Lower lobe of right lung (tissue), 2 donors: ENCODE data around the gene PLEKHF1. TPM values are rescaled to one million over a fixed set of nuclear protein-coding genes. Genes with fewer than 3 reads are reported as not detected.
"Not testable (repeated sequence)": the region's sequence is repeated elsewhere in the genome, so short reads cannot be mapped to it uniquely, and the experiment has no call there.

Experiments used
- ATAC-seq, 2 donors: fragments of 200-7000 bp; cut with Tn5 transposase; one replicate each; pipeline ENCODE4 v1.9.1; 2020 to 2022; ENCODE audit warnings: mild to moderate bottlenecking in 2 of 2, moderate library complexity in 2 of 2
- DNase-seq: peaks from one replicate; pipeline ENCODE4 v3.0.0-alpha.2; 2020
- H3K27ac ChIP-seq: fragments of 200-600 bp; one replicate; pipeline ENCODE4 v1.8.0; 2022
- H3K27me3 ChIP-seq: fragments of 200-600 bp; one replicate; pipeline ENCODE4 v1.8.0; 2022; ENCODE audit warnings: low read depth
- H3K36me3 ChIP-seq: fragments of 200-600 bp; one replicate; pipeline ENCODE4 v1.8.0; 2022; ENCODE audit warnings: mild to moderate bottlenecking
- H3K4me1 ChIP-seq: fragments of 200-600 bp; one replicate; pipeline ENCODE4 v1.8.0; 2022
- H3K4me3 ChIP-seq: fragments of 200-600 bp; one replicate; pipeline ENCODE4 v1.8.0; 2022; ENCODE audit warnings: mild to moderate bottlenecking
- H3K9me3 ChIP-seq: fragments of 200-600 bp; one replicate; pipeline ENCODE4 v1.8.0; 2022
- CTCF ChIP-seq: fragments of 200-600 bp; IDR thresholded peaks from one replicate; pipeline ENCODE4 v1.8.0; 2022; ENCODE audit warnings: antibody characterized with exemption, mild to moderate bottlenecking
- intact Hi-C: fragments of 100-400 bp; cut with DNase I; formaldehyde crosslinking; loops from one replicate; pipeline ENCODE4 v1.11.0; 2022
- total RNA-seq: library from RNA; stranded (reverse); fragmentation: NEBNext Ultra II Directional; extraction: Animal tissue kit (Norgen Biotek cat#: 25700); gene quantifications from one replicate; pipeline ENCODE4 v1.2.1, GENCODE V29; 2021
- donor health status: DM: no; HTN: yes; CAD: no; lungs with severe emphysema.

PLEKHF1 gene
- total RNA-seq, 1 donor from 2014 or later, result 15.5 TPM

GRCh38 chr19:29668746-29669609 lies 3.7 kb downstream of the PLEKHF1 start:
- Histone ChIP-seq H3K27me3 (no peaks in the 10 kb centered on the region), H3K9me3 (no peaks in the 10 kb centered on the region), H3K4me3 (peak overlapping the region; percentile 8), H3K36me3 (peaks cover 9% of the 10 kb centered on the region), H3K27ac (peak overlapping the region; percentile 25), H3K4me1 (peaks cover 79% of the 10 kb centered on the region)
- no peak for TF ChIP-seq CTCF
- DNase-seq (no peak), ATAC-seq (no peak)
- intact Hi-C loops, result no loop called here

- ATAC-seq (no peak), DNase-seq (no peak)
- no peak overlapping the region for H3K27ac ChIP-seq
- H3K27me3 ChIP-seq, result no peaks in the 10 kb centered on the region
- H3K36me3 ChIP-seq, result peaks cover 21% of the 10 kb centered on the region
- intact Hi-C loops, result no loop called here
- TF ChIP-seq CTCF, result no peak
- H3K4me1 ChIP-seq, result peaks cover 77% of the 10 kb centered on the region
- no peaks in the 10 kb centered on the region for H3K9me3 ChIP-seq
- H3K4me3 ChIP-seq, result no peak overlapping the region
Observed at GRCh38 chr19:29670255-29670654, 5.0 kb downstream of the PLEKHF1 start.

- ATAC-seq, H3K9me3 ChIP-seq, DNase-seq, intact Hi-C loops, H3K27me3 ChIP-seq: not testable (repeated sequence)
- H3K4me3 ChIP-seq, result peak overlapping the region; percentile 4
- peak overlapping the region; percentile 44 for H3K27ac ChIP-seq
- peaks cover 79% of the 10 kb centered on the region for H3K4me1 ChIP-seq
- H3K36me3 ChIP-seq, result peaks cover 29% of the 10 kb centered on the region
Observed at GRCh38 chr19:29671026-29671392, 5.7 kb downstream of the PLEKHF1 start.

GRCh38 chr19:29671393-29672160 lies 6.3 kb downstream of the PLEKHF1 start:
- H3K9me3 ChIP-seq, result no peaks in the 10 kb centered on the region
- peaks cover 34% of the 10 kb centered on the region for H3K36me3 ChIP-seq
- peak; percentile 32 for TF ChIP-seq CTCF
- intact Hi-C loops, result no loop called here
- DNase-seq (peak; percentile 78), ATAC-seq (peak; percentile 72 to 73)
- peaks cover 81% of the 10 kb centered on the region for H3K4me1 ChIP-seq
- H3K4me3 ChIP-seq, result peak overlapping the region; percentile 4
- H3K27ac ChIP-seq, result peak overlapping the region; percentile 44
- no peaks in the 10 kb centered on the region for H3K27me3 ChIP-seq

GRCh38 chr19:29672319-29672932 lies 7.2 kb downstream of the PLEKHF1 start:
- H3K27ac ChIP-seq, result peak overlapping the region; percentile 44
- H3K4me1 ChIP-seq, result peaks cover 81% of the 10 kb centered on the region
- H3K4me3 ChIP-seq, result no peak overlapping the region
- DNase-seq (no peak), ATAC-seq (no peak)
- intact Hi-C loops, result no loop called here
- peaks cover 43% of the 10 kb centered on the region for H3K36me3 ChIP-seq
- no peak for TF ChIP-seq CTCF
- no peaks in the 10 kb centered on the region for H3K27me3 ChIP-seq
- H3K9me3 ChIP-seq, result no peaks in the 10 kb centered on the region
